GM21367 (cell line): Measurements from ENCODE around the gene NRDC.

Experiments used
- ATAC-seq: cut with Tn5 transposase; IDR thresholded peaks from one replicate; pipeline ENCODE4 v1.9.1; 2021; ENCODE audit not compliant: unreplicated experiment

NRDC gene

DNA sequence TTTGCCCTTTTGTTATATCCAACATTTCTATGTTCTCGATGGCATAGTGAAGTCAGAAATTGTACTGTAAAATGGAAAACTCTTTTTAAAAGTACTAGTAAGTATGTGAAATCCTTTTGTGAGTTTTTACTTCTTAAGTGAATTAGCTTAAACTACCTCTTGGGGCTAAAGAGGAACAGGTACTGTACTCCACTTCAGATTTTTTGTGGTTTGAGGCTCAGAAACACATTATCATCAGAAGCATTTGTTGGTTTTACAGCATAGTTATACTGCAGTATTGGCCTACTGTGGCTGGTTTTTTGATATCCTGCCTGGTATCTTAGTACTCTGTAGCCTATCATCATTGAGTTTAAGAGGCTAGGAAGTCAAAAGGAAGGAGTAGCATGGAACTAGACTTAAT, 117.2 kb downstream of the NRDC start:
- no peak for ATAC-seq

GRCh38 chr1:51760872-51761271, 117.7 kb downstream of the NRDC start:
- no peak for ATAC-seq

DNA sequence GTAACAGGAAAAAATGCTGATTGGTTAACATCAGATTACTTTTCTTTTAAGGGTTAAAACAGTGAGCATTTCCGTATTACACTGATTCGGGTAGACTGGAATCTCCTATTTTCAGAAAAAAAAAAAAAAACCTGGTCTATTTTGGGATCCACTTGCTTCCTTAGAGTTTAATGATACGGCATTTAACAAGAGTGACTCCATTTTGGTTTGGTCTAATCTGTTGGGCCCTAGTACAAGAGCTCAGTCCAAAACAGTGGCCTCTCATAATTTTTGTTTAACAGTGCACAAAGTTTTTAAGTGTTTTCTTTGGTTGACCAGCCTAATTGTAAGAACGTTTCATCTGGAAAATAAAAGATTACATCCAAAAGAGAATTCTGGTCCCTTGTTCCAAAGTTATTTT, 120.2 kb downstream of the NRDC start:
- no peak for ATAC-seq

DNA sequence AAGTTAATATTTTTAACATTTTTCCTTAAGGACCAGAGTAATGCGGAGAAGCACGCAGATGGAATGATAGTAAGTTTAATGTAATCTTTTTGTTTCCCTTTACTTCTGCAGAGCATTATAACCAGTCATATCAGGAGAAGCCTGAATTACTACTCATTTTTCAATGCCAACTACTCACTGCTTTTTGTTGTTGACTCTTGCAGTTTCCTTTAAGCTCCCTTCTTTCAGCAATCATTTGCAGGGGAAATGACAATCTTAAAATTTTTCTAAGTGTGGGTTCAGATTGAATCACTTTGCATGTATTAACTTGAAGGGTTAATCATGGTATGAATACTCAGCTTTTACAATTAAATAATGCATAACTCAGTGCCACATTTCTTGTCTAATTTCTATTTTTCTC, 122.2 kb downstream of the NRDC start:
- ATAC-seq = no peak

GRCh38 chr1:51755437-51755836, 123.1 kb downstream of the NRDC start:
- no peak for ATAC-seq

- ATAC-seq = no peak
Observed at GRCh38 chr1:51754666-51755065, 123.9 kb downstream of the NRDC start.

- ATAC-seq = no peak
Observed at GRCh38 chr1:51753969-51754368, 124.6 kb downstream of the NRDC start.

DNA sequence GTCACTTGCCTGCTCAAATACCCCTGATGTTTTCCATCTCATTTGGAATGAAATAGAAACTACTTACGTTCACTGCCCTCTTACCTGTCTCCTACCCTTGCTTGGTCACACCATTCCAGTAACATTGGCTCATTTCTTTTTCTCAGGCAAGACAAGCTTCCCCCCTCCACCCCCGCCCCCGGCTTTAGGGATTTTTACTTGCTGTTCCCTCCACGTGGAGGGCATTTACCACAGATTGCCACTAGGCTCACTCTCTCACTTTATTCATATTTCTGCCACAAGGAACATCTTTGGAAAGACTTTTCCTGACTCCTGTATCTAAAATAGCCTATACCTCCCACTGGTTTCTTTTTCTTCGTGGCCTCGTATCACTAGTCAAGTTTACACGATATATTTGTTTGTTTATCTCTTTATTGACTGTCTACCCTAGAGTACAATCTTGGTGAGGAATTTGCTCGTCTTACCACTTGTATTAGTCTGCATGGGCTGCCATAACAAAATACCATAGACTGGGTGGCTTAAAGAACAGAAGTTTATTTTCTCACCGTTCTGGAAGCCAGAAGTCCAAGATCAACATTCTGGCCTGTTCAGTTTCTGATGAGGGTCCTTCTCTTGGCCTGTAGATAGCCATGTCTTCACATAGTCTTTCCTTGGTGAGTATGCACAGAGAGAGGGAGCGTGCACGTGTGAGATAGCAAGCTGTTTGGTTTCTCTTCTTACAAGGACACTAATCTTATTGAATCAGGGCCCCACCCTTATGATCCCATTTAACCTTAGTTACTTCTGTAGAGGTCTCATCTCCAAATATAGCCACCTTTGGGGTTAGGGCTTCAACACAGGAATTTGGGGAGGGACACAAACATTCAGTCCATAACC, 126.2 kb downstream of the NRDC start:
- ATAC-seq = no peak

GRCh38 chr1:51750729-51751128, 127.8 kb downstream of the NRDC start:
- no peak for ATAC-seq

DNA sequence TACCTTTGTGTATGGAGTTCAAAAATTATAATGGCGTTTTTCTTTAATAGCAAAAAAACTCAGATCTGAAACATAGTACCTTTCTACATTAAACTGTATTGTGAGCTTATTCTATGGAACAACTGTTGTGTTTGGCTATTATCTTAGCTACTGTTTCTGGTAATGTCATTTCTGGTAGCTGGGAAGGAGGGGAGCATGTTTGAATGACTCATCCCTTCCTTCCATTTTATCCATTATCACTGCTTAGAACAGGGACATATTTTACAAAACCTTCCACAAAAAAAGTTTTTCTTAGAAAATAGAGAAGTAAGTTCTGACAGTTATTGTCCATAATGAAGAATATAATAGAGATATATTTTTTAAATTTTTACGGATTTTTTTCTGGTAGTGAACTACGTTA, 128.3 kb downstream of the NRDC start:
- ATAC-seq = no peak

GRCh38 chr1:51749151-51749550, 129.4 kb downstream of the NRDC start:
- no peak for ATAC-seq

DNA sequence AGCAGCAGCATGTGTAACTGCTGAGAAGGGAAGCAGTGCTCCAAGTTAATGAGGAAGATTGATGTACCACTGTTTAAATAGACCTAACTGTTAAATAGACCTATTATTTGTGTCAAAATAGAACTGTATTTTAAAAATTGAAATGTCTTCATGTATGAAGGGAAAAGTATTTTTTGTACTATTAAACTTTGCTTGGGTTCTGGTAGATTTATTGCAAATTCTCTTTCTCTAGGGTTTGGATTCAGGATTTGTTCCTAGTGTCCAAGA, 133.3 kb downstream of the NRDC start:
- no peak for ATAC-seq

DNA sequence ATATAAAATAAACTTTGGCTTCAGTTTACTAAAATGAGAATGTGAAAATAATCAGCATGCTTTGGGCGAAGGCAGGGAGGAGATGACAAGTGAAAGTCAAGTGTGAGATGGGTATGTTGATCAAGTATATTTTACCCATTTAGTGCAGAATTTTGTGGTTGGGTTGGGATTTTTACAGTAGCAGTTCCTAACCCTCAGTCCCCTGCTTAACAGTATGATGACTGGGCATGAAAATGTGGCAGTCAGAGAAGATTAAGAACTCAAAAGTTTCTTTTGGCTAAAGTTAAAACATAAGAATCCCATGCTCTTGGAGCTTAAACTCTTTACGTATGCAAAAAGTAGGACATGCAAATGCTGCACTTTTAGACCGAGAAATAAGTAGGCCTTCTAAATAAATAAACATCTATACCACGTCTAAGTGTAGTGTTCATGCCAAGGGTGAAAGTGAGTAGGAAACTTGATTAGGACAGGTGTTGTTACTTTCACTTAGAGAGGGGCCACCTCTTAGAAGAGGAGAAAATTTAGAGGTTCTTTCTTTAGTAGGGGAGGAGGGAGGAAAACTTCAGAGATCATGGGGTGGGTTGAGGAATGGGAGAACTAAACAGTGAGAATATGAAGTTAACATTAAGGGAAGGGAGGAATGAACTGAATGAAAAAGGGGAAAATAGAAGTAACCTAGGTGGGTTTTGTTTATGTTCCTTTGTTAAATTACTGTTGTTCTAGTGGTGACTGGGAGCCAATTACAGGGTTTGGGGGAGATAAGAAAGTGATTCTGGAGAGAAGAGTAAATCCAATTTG, 133.8 kb downstream of the NRDC start:
- no peak for ATAC-seq

- ATAC-seq = no peak
Observed at GRCh38 chr1:51741121-51741681, 137.3 kb downstream of the NRDC start.

DNA sequence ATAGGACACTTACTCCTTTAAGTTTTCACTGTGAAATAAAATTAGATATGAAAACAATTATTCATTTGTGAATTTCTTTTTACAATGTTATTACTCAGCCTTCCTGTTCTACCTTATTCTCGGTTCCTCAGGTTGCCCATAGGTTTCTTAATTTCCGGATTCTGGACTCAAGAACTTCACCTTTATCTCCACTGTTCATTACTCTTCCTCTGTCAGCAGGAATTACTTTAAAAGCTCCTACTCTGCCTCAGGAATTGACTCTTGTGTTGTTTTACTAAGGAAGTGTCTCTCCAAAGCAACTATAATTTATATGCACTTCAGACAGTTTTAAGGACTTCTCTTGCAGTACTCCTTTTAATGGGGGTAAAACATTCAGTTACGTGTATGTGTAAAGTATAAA, 137.9 kb downstream of the NRDC start:
- ATAC-seq = no peak
